SJCRH30 (cell line): ENCODE results near the gene HPN. TPM values are rescaled to one million over a fixed set of nuclear protein-coding genes. Genes with fewer than 3 reads are reported as not detected.
"Not testable (repeated sequence)": the region's sequence is repeated elsewhere in the genome, so short reads cannot be mapped to it uniquely, and the experiment has no call there.

Source experiments
- DNase-seq, 2 experiments: peaks; one replicate each; pipeline ENCODE4 v3.0.0-alpha.2; 2015 to 2020
- H3K27ac ChIP-seq: fragments of 250-450 bp; sonication (Bioruptor Pico); 2 replicates; pipeline ENCODE4 v1.5.1; 2020; ENCODE audit warnings: mild to moderate bottlenecking, moderate library complexity
- H3K27me3 ChIP-seq: fragments of 250-450 bp; sonication (Bioruptor Pico); 2 replicates; pipeline ENCODE4 v1.5.1; 2020; ENCODE audit warnings: mild to moderate bottlenecking, moderate library complexity
- H3K36me3 ChIP-seq: fragments of 250-450 bp; sonication (Bioruptor Pico); 2 replicates; pipeline ENCODE4 v1.5.1; 2020; ENCODE audit warnings: mild to moderate bottlenecking, moderate library complexity
- H3K4me1 ChIP-seq: fragments of 250-450 bp; sonication (Bioruptor Pico); 2 replicates; pipeline ENCODE4 v1.5.1; 2020; ENCODE audit warnings: mild to moderate bottlenecking, moderate library complexity
- H3K4me3 ChIP-seq: fragments of 250-450 bp; sonication (Bioruptor Pico); 2 replicates; pipeline ENCODE4 v1.5.1; 2020; ENCODE audit warnings: mild to moderate bottlenecking, moderate library complexity
- H3K9me3 ChIP-seq: fragments of 250-450 bp; sonication (Bioruptor Pico); replicated peaks from 2 replicates; pipeline ENCODE4 v1.5.1; 2020; ENCODE audit warnings: mild to moderate bottlenecking, moderate library complexity
- total RNA-seq: library from RNA; depleted of rRNA; stranded (reverse); fragments of >200 nt; shearing (Covaris generic); gene quantifications from 2 replicates; pipeline ENCODE4 v1.2.3, GENCODE V29; 2014

The HPN gene
- total RNA-seq, 1 experiment from 2014 or later: not detected

DNA sequence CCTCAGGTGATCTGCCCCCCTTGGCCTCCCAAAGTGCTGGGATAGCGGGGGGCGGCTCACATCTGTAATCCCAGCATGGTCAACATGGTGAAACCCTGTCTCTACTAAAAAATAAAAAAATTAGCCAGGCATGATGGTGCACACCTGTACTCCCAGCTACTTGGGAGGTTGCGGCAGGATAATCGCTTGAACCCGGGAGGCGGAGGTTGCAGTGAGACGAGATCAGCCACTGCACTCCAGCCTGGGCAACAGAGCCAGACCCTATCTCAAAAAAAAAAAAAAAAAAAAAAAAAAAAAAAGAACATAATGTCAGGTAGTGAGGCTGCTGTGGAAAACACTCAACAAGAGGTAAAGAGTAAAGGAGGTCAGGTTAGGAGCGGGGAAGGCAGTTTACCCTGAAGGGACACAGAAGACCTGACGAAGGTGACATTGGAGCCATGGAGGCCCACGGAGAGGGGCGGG, 12.2 kb upstream of the HPN start:
- not testable (repeated sequence) for H3K27me3 ChIP-seq, H3K4me3 ChIP-seq, DNase-seq, H3K9me3 ChIP-seq, H3K27ac ChIP-seq, H3K4me1 ChIP-seq
- H3K36me3 ChIP-seq: peaks cover 19% of the 10 kb centered on the region

DNA sequence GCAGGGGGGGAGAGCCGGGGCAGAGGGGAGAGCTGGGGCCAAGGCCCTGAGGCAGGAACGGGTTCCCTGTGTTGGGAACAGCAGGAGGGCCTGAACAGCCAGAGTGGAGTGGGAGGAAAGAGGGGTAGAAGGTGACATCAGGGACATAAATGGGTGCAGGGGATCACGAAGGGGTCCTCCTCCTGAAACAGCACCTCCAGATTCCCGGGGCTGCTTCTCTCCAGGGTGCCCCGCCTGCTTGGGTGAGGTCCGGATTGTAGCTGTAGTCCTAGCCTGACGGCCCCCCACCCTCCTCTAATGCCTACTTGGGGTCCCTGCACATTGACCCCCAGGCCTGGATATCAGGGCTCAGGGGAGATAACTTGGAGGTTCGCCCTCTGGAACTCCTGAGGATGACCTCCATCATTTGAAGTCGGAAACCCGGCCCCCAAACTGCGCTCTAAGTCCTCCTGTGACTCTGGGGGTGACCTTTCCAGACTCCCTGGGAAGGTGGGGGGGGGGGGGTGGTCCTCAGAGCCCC, 11.7 kb upstream of the HPN start:
- peaks cover 18% of the 10 kb centered on the region for H3K36me3 ChIP-seq
- no peaks in the 10 kb centered on the region for H3K27me3 ChIP-seq
- no peak overlapping the region for H3K27ac ChIP-seq
- no peaks in the 10 kb centered on the region for H3K9me3 ChIP-seq
- peak; percentile 19 to 35 for DNase-seq
- H3K4me3 ChIP-seq: peak overlapping the region; percentile 58
- no peaks in the 10 kb centered on the region for H3K4me1 ChIP-seq

DNA sequence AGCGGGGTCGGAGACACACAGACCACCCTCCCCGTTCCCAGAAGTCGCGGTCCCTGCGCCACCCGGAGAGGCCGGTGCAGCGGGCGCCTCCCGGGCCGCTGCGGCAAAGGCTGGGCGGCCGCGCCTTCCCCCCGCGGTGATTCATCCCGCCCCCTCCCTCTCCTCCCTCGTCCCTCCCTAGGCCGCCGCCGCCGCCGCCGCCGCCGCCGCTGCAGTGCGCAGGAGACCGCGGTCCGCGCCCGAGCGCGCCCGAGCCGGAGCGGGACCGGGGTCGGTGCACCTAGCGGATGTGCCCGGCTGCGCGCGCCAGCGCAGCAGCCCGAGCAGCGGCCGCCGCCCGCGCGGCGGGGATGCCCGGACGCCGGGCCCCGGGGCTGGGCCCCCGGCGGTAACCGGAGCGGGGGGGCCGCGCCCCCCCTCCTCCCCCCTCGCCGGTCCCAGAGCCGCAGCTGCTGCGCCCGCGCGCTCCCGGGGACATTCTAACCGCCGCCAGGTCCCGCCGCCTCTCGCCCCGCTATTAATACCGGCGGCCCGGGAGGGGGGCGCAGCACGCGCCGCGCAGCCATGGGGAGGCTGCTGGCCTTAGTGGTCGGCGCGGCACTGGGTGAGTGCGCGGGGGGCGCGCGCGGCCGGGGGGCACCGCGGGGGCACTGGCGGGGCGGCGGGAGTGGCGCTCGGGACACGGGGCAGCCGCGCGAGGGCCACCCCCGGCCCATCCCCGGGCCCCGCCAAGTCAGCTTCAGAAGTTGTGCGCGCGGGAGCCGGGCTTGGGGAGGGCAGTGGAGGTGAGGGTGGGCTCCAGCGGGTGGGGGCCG, 11.1 kb upstream of the HPN start, which contains the start of gene SCN1B:
SCN1B (plus strand) TSS at position 214 of the 815 bp plus-strand sequence; CDS start at position 565, 351 bp downstream.
- Histone ChIP-seq H3K4me3 (peak within 1 kb of the TSS; percentile 58), H3K27me3 (no peaks in the 10 kb centered on the region), H3K4me1 (no peaks in the 10 kb centered on the region), H3K36me3 (peaks cover 12% of the 10 kb centered on the region), H3K9me3 (no peaks in the 10 kb centered on the region), H3K27ac (no peak within 1 kb of the TSS)
- peak; percentile 67 to 73 for DNase-seq

DNA sequence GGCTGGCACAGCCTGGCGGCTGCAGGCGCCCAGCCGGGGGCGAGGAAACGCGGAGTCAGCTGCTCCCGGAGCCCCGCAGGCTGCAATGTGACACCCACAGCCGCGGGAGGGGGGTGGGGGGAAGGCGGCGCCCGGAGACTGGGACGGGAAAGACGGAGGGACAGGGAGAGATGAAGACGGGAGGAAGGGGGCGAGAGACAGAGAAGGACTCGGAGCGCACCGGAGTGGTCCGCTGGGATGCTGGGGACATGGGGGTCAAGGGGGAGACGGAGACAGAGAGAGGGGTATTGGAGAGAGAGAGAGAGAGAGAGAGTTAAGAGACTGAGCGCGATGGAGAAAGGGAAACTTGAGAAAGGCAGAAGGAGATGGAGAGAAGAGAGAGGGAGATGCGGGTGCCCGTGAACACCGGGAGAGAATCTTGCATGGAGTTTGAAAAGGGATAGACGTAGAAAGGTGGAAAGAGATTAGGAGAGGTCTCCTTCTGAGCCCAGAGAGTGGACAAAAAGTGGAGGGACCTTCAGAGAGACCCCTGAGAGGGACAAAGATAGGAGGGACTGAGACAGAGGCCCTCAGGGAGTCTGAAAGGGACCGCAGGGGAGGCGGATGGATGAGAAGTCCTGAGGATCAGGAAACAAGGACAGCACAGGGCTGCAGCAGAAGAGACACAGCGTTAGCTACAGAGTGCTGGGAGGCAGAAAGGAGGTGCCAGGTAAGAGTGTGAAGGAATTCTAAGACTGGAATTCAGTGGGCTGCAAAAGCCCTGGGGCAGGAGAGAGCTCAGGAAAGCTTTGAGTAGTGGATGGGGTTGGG, 10.2 kb upstream of the HPN start:
- H3K27ac ChIP-seq: no peak overlapping the region
- peak; percentile 60 to 76 for DNase-seq
- H3K9me3 ChIP-seq: no peaks in the 10 kb centered on the region

DNA sequence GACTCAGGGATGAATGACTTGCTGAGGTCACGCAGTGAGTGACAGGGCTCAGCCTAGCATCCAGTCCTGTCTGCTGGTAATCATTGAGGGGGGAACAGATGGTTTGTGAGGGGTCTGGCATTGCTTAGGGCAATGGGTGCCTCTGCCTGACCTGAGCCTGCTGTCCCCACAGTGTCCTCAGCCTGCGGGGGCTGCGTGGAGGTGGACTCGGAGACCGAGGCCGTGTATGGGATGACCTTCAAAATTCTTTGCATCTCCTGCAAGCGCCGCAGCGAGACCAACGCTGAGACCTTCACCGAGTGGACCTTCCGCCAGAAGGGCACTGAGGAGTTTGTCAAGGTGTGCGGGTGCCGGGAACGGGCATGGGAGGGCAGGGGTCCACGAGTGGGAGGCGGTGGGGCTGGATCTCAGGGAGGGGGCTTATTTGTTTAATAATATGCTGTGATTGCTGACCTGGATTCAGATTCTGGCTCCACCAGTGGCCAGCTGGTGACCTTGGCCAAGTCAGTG, 9.1 kb upstream of the HPN start:
- Histone ChIP-seq H3K4me3 (no peak overlapping the region), H3K4me1 (no peaks in the 10 kb centered on the region), H3K9me3 (no peaks in the 10 kb centered on the region), H3K27ac (no peak overlapping the region), H3K36me3 (peaks cover 3% of the 10 kb centered on the region; the same call in 1 of the 2 replicates), H3K27me3 (no peaks in the 10 kb centered on the region)
- no peak for DNase-seq

More for the DNA sequence above, 10.2 kb upstream of the HPN start:
- H3K4me1 ChIP-seq: no peaks in the 10 kb centered on the region
- peak overlapping the region; percentile 58 for H3K4me3 ChIP-seq
- no peaks in the 10 kb centered on the region for H3K27me3 ChIP-seq
- peaks cover 9% of the 10 kb centered on the region; the same call in 1 of the 2 replicates for H3K36me3 ChIP-seq

DNA sequence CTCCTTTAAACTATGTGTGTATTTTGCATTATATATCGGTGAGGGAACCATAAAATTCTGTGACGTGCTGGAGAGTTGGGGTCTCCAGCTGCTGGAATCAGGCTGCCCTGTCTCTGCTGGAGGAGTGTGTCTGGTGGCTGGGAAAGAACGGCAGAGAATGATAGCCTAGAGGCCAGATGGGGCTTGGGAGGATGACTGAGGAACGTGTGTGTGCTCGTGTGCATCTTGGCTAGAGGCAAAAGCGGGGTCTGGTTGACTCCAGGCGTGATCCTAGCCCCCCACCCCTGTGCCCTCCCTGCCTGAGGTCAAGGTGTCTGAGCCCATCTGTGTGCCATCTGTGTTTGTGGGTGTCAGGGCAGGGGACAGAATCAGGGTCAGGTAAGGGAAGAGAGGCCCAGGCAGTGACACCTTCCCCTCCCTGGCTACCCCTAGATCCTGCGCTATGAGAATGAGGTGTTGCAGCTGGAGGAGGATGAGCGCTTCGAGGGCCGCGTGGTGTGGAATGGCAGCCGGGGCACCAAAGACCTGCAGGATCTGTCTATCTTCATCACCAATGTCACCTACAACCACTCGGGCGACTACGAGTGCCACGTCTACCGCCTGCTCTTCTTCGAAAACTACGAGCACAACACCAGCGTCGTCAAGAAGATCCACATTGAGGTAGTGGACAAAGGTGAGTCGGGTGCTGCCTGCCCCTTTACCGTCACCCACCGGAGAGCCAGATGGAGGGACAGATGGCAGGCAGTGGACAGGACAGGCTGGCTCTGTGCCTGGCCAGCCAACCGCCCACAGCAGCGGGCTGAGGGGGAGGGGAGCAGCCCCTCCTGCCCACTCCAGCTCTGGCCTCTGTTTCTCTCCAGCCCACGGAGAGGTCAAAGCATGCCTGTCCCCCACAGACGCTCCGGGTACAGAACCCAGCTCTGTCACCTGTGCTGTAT, 8.2 kb upstream of the HPN start:
- H3K27me3 ChIP-seq: no peaks in the 10 kb centered on the region
- no peak overlapping the region for H3K4me3 ChIP-seq
- H3K9me3 ChIP-seq: no peaks in the 10 kb centered on the region
- DNase-seq: no peak
- H3K36me3 ChIP-seq: no peaks in the 10 kb centered on the region
- H3K4me1 ChIP-seq: no peaks in the 10 kb centered on the region
- no peak overlapping the region for H3K27ac ChIP-seq

DNA sequence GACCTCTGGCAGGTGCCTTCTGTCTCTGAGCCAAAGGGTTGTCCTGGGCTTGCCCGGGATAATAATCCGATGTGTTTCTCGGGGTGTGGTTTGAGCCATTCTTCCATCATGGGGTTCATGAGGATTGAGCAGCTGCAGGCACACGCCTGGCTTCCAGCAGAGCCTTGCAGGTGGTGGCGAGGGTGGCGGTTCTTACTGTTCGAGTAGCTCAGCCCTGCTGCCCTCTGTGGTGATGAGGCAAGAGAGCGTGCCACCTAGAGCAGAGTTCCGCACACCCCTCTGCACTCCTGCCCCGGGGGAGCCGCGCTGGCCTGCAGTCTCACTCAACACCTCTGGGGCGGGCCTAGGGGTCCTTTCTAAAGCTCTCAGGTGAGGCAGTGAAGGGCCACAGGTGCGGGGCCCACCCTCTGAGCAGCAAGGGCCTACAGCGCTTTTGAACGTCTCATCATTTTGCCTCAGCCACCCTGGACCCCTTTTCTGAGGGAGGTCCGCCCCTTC, 7.5 kb upstream of the HPN start:
- Histone ChIP-seq H3K4me1 (no peaks in the 10 kb centered on the region), H3K4me3 (no peak overlapping the region), H3K36me3 (no peaks in the 10 kb centered on the region), H3K9me3 (no peaks in the 10 kb centered on the region), H3K27me3 (no peaks in the 10 kb centered on the region), H3K27ac (no peak overlapping the region)
- no peak for DNase-seq

DNA sequence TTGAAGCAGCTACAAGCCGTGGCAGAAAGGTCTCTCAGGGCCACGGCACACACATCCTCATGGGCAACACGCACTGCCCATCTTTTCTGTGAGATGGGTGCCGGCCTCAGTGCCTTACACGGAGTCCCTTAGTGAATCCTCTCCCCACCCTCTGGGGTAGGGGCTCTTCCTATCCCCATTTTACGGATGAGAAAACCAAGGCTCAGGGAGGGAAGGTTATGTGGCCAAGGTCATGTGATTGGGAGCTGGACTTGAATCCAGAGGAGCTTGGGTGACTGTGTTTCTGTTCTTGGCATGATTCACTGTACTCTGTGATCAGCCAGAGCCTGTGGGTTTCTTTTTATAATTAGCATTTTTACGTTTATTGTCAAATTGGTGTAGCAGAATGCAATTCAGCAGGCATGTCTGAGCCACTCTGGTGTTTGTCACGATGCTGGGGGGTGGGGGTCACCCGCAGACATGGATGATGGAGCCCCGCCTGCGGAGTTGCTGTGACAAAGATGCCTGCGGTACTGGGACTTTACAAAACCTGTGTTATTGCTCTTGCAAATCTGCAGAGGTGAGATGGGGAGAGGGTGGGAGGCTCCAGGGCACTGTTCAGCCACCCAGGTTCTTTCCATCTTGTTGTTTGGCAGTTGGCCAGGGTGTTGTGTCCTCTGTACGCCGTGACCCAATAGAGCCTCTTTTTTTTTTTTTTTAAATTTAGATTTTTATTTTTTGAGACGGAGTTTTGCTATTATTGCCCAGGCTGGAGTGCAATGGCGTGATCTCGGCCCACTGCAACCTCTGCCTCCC, 6.7 kb upstream of the HPN start:
- DNase-seq: no peak
- H3K4me3 ChIP-seq: no peak overlapping the region
- no peak overlapping the region for H3K27ac ChIP-seq
- H3K9me3 ChIP-seq: no peaks in the 10 kb centered on the region
- no peaks in the 10 kb centered on the region for H3K27me3 ChIP-seq
- H3K36me3 ChIP-seq: no peaks in the 10 kb centered on the region
- no peaks in the 10 kb centered on the region for H3K4me1 ChIP-seq

DNA sequence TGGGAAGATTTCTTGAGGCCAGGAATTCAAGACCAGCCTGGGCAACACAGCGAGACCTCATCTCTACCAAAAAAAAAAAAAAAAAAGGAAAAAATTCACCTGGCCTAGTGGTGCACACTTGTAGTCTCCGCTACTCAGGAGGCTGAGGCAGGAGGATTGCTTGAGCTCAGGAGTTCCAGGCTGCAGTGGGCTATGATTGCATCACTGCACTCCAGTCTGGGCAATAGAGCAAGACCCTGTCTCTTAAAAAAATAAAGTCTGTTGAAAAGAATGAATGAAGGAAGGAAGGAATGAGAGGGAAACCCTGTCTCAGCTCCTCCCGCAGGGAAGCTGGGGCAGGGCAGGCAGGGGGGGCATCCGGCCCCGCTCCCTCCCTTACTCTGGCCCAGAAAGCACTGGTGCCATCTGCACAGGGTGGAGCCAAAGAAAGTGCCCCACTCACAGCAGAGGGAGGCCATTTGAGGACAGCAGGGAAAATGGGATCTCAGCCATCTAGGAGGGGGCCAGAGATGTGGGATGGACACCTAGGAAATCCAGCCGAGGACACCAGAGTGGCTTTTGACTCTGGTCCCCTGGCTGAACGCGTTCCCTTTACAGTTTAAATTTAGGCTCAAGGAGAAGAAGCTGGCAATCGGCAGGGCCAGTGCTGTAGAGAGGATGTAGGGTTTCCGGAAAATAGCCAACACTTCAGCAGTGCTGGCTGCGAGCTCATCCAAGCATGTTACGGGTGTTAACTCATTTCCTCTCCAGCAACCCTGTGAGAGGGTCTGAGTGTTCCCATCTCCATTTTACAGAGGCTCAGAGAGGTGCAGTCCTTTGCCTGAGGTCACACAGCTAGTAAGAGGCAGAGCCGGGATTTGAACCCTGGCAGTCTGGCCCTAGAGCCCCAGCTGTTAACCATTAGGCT, 3.6 kb upstream of the HPN start:
- no peaks in the 10 kb centered on the region for H3K36me3 ChIP-seq
- no peak for DNase-seq
- H3K4me3 ChIP-seq: no peak overlapping the region
- H3K4me1 ChIP-seq: no peaks in the 10 kb centered on the region
- no peaks in the 10 kb centered on the region for H3K27me3 ChIP-seq
- no peaks in the 10 kb centered on the region for H3K9me3 ChIP-seq
- no peak overlapping the region for H3K27ac ChIP-seq

DNA sequence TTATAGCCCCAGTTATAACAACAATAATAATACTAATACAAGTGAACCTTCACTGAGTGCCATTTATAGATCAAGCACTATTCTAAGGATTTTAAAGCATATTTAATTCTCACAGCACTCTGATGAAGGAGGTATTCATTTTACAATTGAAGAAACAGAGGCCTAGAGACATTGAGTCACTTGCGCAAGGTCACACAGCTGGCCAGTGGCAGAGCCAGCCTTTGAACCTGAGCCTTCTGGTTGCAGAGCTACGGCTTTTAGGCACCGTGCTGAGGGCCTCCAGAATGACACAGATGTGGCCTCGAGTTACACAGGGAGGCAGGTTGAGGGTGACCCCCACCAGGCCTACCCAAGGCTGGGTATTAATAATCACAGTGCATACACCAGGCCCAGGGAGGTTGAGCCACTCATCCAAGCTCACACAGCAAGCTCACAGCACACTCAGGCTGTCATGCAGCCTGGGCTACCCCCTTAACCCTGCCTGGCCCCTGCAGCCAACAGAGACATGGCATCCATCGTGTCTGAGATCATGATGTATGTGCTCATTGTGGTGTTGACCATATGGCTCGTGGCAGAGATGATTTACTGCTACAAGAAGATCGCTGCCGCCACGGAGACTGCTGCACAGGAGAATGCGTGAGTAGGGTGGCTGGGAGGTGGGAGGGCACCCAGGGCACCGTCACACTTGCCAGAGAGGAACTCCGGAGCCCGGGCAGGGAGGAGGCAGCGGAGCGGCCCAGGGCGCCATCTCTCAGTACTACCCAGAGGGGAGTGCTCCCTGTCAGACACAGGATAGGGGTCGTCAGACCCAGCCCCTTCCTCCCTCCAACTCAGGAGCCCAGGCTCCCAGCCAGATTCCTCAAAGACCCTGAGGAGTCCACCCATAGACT, 2.7 kb upstream of the HPN start:
- no peaks in the 10 kb centered on the region for H3K4me1 ChIP-seq
- DNase-seq: no peak
- H3K27ac ChIP-seq: no peak overlapping the region
- no peak overlapping the region for H3K4me3 ChIP-seq
- H3K36me3 ChIP-seq: no peaks in the 10 kb centered on the region
- no peaks in the 10 kb centered on the region for H3K27me3 ChIP-seq
- no peaks in the 10 kb centered on the region for H3K9me3 ChIP-seq

DNA sequence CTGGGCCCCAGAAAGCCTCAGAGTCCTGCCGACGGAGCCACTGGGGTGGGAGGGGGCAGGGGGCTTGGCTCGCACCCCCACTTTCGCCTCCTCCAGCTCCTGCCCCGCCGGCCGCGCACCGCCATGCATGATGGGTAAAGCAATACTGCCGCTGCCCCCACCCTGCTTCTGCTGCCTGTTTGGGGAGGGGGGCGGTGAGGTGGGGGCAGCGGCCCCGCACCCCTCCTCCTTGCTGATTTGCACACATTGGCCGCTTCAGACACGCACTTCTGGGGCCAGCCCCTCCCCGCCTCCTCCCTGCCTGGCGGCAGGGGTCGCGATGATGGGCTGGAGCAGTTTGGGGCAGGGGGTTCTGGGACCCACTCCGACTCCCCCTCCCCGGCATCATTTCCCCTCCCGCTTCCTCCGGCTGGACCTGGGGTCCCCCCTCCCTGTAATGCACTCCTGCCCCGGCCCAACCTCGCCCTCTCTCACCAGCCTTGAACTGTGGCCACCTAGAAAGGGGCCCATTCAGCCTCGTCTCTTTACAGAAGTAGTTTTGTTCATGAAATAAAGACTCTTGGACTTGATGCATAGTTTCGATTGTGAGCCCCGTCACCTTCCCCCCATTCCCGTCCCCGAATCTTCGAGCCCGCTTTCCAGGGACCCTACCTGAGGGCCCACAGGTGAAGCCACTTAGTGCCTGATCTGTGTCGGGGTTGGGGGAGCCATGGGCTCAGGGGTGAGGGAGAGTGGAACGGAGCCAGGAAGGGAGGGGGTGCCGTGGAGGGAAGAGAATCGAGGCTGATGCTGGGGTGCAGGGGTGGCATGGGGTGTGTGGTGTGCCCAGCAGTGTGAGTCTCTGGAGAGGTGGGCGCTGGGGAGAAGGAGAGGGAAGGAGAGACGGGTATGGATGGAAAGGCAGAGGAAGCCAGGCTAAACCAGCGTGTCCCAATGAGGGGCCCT, 1.4 kb upstream of the HPN start:
- Histone ChIP-seq H3K27ac (no peak overlapping the region), H3K36me3 (no peaks in the 10 kb centered on the region), H3K27me3 (no peaks in the 10 kb centered on the region), H3K4me3 (no peak overlapping the region), H3K4me1 (no peaks in the 10 kb centered on the region), H3K9me3 (no peaks in the 10 kb centered on the region)
- DNase-seq: no peak
